Endothelial cell of umbilical vein (primary cell): ENCODE measurements around the gene S1PR4.

Experiments used
- CTCF ChIP-seq, 2 donors: IDR thresholded peaks; 1 replicate in 1 of 2; 2 replicates in 1 of 2; pipeline ENCODE4 v1.5.1; 2011; ENCODE audit warnings: low read length in 2 of 2, mild to moderate bottlenecking in 2 of 2, moderate library complexity in 2 of 2, control low read depth in 1 of 2, inconsistent platforms in 1 of 2, low read depth in 1 of 2; ENCODE audit not compliant: insufficient read depth in 1 of 2; ENCODE audit errors: extremely low read depth in 1 of 2
- FOS ChIP-seq: IDR thresholded peaks from 2 replicates; pipeline ENCODE4 v1.6.1; 2011; ENCODE audit warnings: mild to moderate bottlenecking, low read length, moderate library complexity, borderline replicate concordance; ENCODE audit not compliant: insufficient read depth
- JUN ChIP-seq: IDR thresholded peaks from 2 replicates; pipeline ENCODE4 v1.6.1; 2011; ENCODE audit warnings: borderline replicate concordance, low read depth; ENCODE audit not compliant: insufficient read length, insufficient read depth
- MYC ChIP-seq: IDR thresholded peaks from one replicate; pipeline ENCODE4 v1.6.1; 2011; ENCODE audit warnings: mild to moderate bottlenecking, low read depth, low read length
- POLR2A ChIP-seq: IDR thresholded peaks from 2 replicates; pipeline ENCODE4 v1.6.1; 2012; ENCODE audit warnings: low read depth, mild to moderate bottlenecking, control low read depth, low read length

GRCh38 chr19:3149089-3149488 lies 29.5 kb upstream of the S1PR4 start:
- TF ChIP-seq CTCF (IDR thresholded peaks at IDR 0.05; ENCODE audit: extremely low read depth in 1 of 2, insufficient read depth in 1 of 2, low read depth in 1 of 2, low read length in 2 of 2) (no peak), MYC (no peak), POLR2A (no peak), FOS (no peak), JUN (no peak)
